PC-3 (cell line): ENCODE measurements around the gene ZNF185. TPM values are rescaled to one million over a fixed set of nuclear protein-coding genes. Genes with fewer than 3 reads are reported as not detected.

Experiments used
- ATAC-seq: fragments of 200-7000 bp; cut with Tn5 transposase; 2 replicates; pipeline ENCODE4 v1.9.1; 2020; ENCODE audit warnings: mild to moderate bottlenecking, moderate library complexity
- BruUV-seq: library from RNA; stranded (reverse); fragments of 400-500 nt; replicated peaks from 2 replicates; lab custom pipeline; 2021; lab: Mats Ljungman, UMichigan
- CTCF ChIA-PET: fragments of 300-600 bp; sonication (Branson Sonifier 250); formaldehyde crosslinking; loops from one replicate; lab custom pipeline; 2022; ENCODE audit warnings: antibody characterized with exemption; lab: Charles Lee
- POLR2A ChIA-PET: fragments of 300-600 bp; sonication (Branson Sonifier 250); formaldehyde crosslinking; loops from one replicate; lab custom pipeline; 2022; ENCODE audit warnings: antibody characterized with exemption; ENCODE audit not compliant: unreplicated experiment; lab: Charles Lee
- DNase-seq: peaks from one replicate; pipeline ENCODE4 v3.0.0-alpha.2; 2015
- H2AFZ ChIP-seq: fragments of 300-600 bp; sonication (generic); 2 replicates; pipeline ENCODE4 v1.6.0; 2016; ENCODE audit warnings: antibody characterized with exemption, low read length
- H3F3A ChIP-seq: fragments of 300-600 bp; sonication (generic); one replicate; pipeline ENCODE4 v1.6.0; 2017; ENCODE audit warnings: antibody characterized with exemption, low read length, control low read depth, mild to moderate bottlenecking; ENCODE audit not compliant: unreplicated experiment
- H3K27ac ChIP-seq: fragments of 300-600 bp; sonication (generic); 2 replicates; pipeline ENCODE4 v1.5.1; 2016; ENCODE audit warnings: mild to moderate bottlenecking, low read length
- H3K27me3 ChIP-seq: fragments of 300-600 bp; sonication (generic); 2 replicates; pipeline ENCODE4 v1.6.1; 2016; ENCODE audit warnings: low read length, mixed read lengths
- H3K36me3 ChIP-seq: fragments of 300-600 bp; sonication (generic); 2 replicates; pipeline ENCODE4 v1.6.1; 2016; ENCODE audit warnings: low read depth, mixed run types, low read length, mixed read lengths
- H3K4me1 ChIP-seq: fragments of 300-600 bp; sonication (generic); 2 replicates; pipeline ENCODE4 v1.5.1; 2016; ENCODE audit warnings: low read length; ENCODE audit not compliant: insufficient read depth
- H3K4me2 ChIP-seq: fragments of 300-600 bp; sonication (generic); 2 replicates; pipeline ENCODE4 v1.6.0; 2016; ENCODE audit warnings: low read length
- H3K4me3 ChIP-seq: fragments of 300-600 bp; sonication (generic); 2 replicates; pipeline ENCODE4 v1.5.1; 2016; ENCODE audit warnings: mild to moderate bottlenecking, low read length, mixed read lengths
- H3K79me2 ChIP-seq: fragments of 300-600 bp; sonication (generic); 2 replicates; pipeline ENCODE4 v1.6.1; 2017; ENCODE audit warnings: low read length, mixed read lengths
- H3K9ac ChIP-seq: fragments of 300-600 bp; sonication (generic); 2 replicates; pipeline ENCODE4 v1.6.0; 2016; ENCODE audit warnings: mild to moderate bottlenecking, low read length
- H3K9me2 ChIP-seq: fragments of 300-600 bp; sonication (generic); replicated peaks from 2 replicates; pipeline ENCODE4 v1.6.1; 2016; ENCODE audit warnings: mixed run types, low read length, mixed read lengths
- H3K9me3 ChIP-seq: fragments of 300-600 bp; sonication (generic); 2 replicates; pipeline ENCODE4 v1.6.1; 2016; ENCODE audit warnings: low read length, mixed read lengths
- H4K20me1 ChIP-seq: fragments of 300-600 bp; sonication (generic); 2 replicates; pipeline ENCODE4 v1.6.1; 2016; ENCODE audit warnings: low read length, mixed read lengths
- EZH2 ChIP-seq: fragments of 300-600 bp; sonication (generic); IDR thresholded peaks from one replicate; pipeline ENCODE4 v1.6.1; 2017; ENCODE audit warnings: antibody characterized with exemption, mild to moderate bottlenecking, low read length; ENCODE audit not compliant: unreplicated experiment
- EZH2phosphoT487 ChIP-seq: fragments of 300-600 bp; sonication (generic); IDR thresholded peaks from 2 replicates; pipeline ENCODE4 v1.6.1; 2018; ENCODE audit warnings: mild to moderate bottlenecking, antibody characterized with exemption, low read length, borderline replicate concordance
- intact Hi-C: fragments of 100-400 bp; cut with micrococcal nuclease; formaldehyde crosslinking; loops from 2 replicates; pipeline ENCODE4 v1.9.0; 2023
- total RNA-seq: library from RNA; depleted of rRNA; stranded (reverse); fragments of >200 nt; gene quantifications from 2 replicates; pipeline ENCODE4 v1.2.3, GENCODE V29; 2014
- TF ChIP-seq, protein P1 (sequence below): fragments of 300-600 bp; sonication (generic); conservative IDR thresholded peaks from 2 replicates; pipeline ENCODE4 v1.5.1; 2017; ENCODE audit warnings: antibody characterized with exemption, low read depth, mild to moderate bottlenecking, low read length

The ZNF185 gene
- total RNA-seq, 1 experiment from 2014 or later: 68.9 TPM

DNA sequence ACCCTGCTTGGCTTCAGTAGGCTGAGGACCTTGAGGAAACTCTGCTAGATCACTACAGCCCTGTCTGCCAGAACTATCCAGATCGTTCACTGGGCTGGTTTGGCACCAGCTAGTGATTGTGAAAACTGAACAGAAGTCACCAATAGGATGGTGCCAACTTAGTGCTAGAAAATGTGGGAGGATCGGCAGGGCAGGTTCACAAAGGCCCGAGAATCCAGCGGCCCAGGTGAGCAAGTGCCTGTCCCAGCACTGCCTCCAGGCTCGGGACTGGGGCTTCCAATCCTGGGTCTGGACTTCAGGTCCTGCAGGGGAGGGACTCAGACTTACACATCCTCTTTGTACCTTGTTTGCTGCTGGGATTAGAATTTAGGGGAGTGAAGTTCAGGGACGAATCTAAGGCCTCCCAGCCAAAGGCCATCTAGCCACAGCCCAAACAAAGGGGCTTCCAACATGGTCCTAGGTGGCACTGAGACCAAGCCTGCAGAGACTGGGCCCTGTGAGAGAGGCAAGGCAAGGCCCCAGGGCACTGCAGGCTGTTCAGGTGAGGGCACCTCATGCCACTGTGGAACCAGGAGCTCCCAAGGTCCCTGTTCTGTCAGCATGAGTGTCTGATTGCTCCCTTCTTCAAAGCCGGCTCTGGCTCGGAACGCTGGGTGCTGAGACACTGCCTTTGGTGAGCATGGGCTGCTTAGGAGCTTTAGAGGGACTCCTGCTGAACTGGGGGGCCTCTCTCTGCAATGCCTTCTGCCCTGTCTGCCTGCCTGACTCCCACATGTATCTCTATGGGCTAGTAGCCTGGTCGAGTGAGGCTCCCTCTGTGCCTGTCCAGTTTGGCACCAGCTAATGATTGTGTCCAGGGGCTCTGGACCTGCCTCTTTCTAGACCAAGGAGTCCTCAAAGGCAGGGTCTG lies 20.7 kb upstream of the ZNF185 start:
- ATAC-seq (no peak), DNase-seq (peak; percentile 36)
- H3K9ac ChIP-seq: no peak overlapping the region
- no peaks in the 10 kb centered on the region for H3K79me2 ChIP-seq
- no peaks in the 10 kb centered on the region for H3K4me1 ChIP-seq
- H3K27ac ChIP-seq: no peak overlapping the region
- TF ChIP-seq EZH2phosphoT487 (no peak), EZH2 (no peak)
- TF ChIP-seq, protein P1, sequence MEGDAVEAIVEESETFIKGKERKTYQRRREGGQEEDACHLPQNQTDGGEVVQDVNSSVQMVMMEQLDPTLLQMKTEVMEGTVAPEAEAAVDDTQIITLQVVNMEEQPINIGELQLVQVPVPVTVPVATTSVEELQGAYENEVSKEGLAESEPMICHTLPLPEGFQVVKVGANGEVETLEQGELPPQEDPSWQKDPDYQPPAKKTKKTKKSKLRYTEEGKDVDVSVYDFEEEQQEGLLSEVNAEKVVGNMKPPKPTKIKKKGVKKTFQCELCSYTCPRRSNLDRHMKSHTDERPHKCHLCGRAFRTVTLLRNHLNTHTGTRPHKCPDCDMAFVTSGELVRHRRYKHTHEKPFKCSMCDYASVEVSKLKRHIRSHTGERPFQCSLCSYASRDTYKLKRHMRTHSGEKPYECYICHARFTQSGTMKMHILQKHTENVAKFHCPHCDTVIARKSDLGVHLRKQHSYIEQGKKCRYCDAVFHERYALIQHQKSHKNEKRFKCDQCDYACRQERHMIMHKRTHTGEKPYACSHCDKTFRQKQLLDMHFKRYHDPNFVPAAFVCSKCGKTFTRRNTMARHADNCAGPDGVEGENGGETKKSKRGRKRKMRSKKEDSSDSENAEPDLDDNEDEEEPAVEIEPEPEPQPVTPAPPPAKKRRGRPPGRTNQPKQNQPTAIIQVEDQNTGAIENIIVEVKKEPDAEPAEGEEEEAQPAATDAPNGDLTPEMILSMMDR: no peak
- no peaks in the 10 kb centered on the region for H3F3A ChIP-seq
- no peaks in the 10 kb centered on the region for H4K20me1 ChIP-seq
- H3K36me3 ChIP-seq: no peaks in the 10 kb centered on the region
- intact Hi-C loops: no loop called here
- no TSS peak for BruUV-seq
- no peak overlapping the region for H3K4me2 ChIP-seq
- no peak overlapping the region for H2AFZ ChIP-seq
- H3K9me2 ChIP-seq: no peaks in the 10 kb centered on the region
- no peak overlapping the region for H3K4me3 ChIP-seq
- H3K27me3 ChIP-seq: no peaks in the 10 kb centered on the region
- ChIA-PET CTCF (no interaction called here), POLR2A (no interaction called here)
- H3K9me3 ChIP-seq: no peaks in the 10 kb centered on the region

- no peak for ATAC-seq
Observed at GRCh38 chrX:152878976-152879755, 18.7 kb upstream of the ZNF185 start.

More at GRCh38 chrX:152878976-152879755, 18.7 kb upstream of the ZNF185 start:
- no peaks in the 10 kb centered on the region for H4K20me1 ChIP-seq
- no peaks in the 10 kb centered on the region for H3K4me1 ChIP-seq
- TF ChIP-seq EZH2phosphoT487: no peak
- TF ChIP-seq, protein P1: no peak
- no peak for TF ChIP-seq EZH2
- no peaks in the 10 kb centered on the region for H3F3A ChIP-seq
- H3K27me3 ChIP-seq: no peaks in the 10 kb centered on the region
- intact Hi-C loops: no loop called here
- H3K4me2 ChIP-seq: no peak overlapping the region
- H3K9me2 ChIP-seq: no peaks in the 10 kb centered on the region
- no TSS peak for BruUV-seq
- H3K79me2 ChIP-seq: no peaks in the 10 kb centered on the region
- H3K9me3 ChIP-seq: no peaks in the 10 kb centered on the region
- ChIA-PET POLR2A (no interaction called here), CTCF (no interaction called here)
- H2AFZ ChIP-seq: no peak overlapping the region
- no peak overlapping the region for H3K27ac ChIP-seq
- H3K9ac ChIP-seq: no peak overlapping the region
- H3K4me3 ChIP-seq: no peak overlapping the region
- no peaks in the 10 kb centered on the region for H3K36me3 ChIP-seq
- DNase-seq: no peak
